A549 treated with GW870086 at 1 μM for 4 hours (cell line): Measurements from ENCODE around the gene RPA1. TPM values are rescaled to one million over a fixed set of nuclear protein-coding genes. Genes with fewer than 3 reads are reported as not detected.

ENCODE experiments used
- total RNA-seq: library from RNA; stranded (reverse); fragments of 200-300 nt; extraction: Qiagen RNA extraction; gene quantifications from 5 replicates; pipeline ENCODE4 v1.2.3, GENCODE V29; 2022; ENCODE audit warnings: low read depth

Gene RPA1
- 60.2 to 87.1 TPM (median 81.8 TPM) in 5 replicates for total RNA-seq

DNA sequence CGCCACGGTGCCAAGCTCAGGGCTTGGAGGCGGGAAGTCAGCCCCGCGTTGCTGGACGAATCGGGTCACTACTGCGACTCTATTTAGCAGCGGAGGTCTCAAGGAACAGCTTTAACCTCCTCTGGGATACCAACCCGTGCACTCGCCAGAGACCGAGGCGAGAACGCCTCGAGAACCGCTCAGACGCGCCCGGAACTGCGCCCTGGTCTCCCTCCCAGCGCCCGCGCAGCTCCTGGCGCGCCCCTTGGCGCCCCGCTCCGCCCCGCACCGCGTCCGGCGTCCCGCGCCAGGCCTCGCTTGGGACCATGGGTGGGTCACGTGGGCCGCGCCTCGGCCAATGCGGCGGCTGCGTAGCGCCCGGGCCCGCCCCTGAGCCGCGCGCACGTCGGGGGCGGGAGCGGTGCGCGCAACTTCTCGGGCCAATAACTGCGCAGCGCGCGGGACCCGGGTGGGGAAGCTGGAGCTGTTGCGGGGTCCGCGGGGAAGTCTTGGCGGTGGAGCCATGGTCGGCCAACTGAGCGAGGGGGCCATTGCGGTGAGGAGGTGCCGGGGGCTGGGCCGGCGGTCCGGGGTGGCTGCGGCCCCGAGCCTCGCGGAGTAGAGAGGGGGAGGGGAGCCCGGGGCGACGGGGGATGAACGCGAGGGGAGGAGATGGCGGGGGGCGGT, at the start of gene RPA1, which contains the start of gene SMYD4:
Gene RPA1 (plus strand): TSS at position 414 of the 666 bp plus-strand sequence. CDS start 89 bp downstream, at position 503.
Gene SMYD4 (minus strand): TSS at position 311 of the 666 bp plus-strand sequence. CDS start 1,908 bp downstream, outside the sequence.

Other genes with a start within 250 kb of the RPA1 start
- 4.8 to 7.0 TPM (median 5.7 TPM) in 5 replicates for gene SLC43A2, start 201.2 kb upstream of the RPA1 start, total RNA-seq
- 0.18 to 0.38 TPM (median 0.27 TPM) in 5 replicates for gene SCARF1, start 184.3 kb upstream of the RPA1 start, total RNA-seq
- 14.6 to 18.7 TPM (median 18.1 TPM) in 5 replicates for gene RILP, start 180.1 kb upstream of the RPA1 start, total RNA-seq
- gene PRPF8, start 145.1 kb upstream of the RPA1 start, total RNA-seq: 251 to 271 TPM (median 258 TPM) in 5 replicates
- gene TLCD2, start 119.6 kb upstream of the RPA1 start, total RNA-seq: 0.97 to 1.9 TPM (median 1.6 TPM) in 5 replicates
- gene WDR81, start 105.3 kb upstream of the RPA1 start, total RNA-seq: 20.0 to 30.4 TPM (median 27.2 TPM) in 5 replicates
- 2.8 to 3.5 TPM (median 3.2 TPM) in 5 replicates for gene SERPINF2, start 87.1 kb upstream of the RPA1 start, total RNA-seq
- 1.2 to 2.3 TPM (median 1.9 TPM) in 5 replicates for gene SERPINF1, start 67.9 kb upstream of the RPA1 start, total RNA-seq
- 8.0 to 10.0 TPM (median 8.9 TPM) in 5 replicates for gene SMYD4, start 103 bp upstream of the RPA1 start, total RNA-seq
- gene RTN4RL1, start 195.3 kb downstream of the RPA1 start, total RNA-seq: 9.6 to 11.9 TPM (median 11.1 TPM) in 5 replicates
- gene DPH1, start 200.1 kb downstream of the RPA1 start, total RNA-seq: 38.4 to 46.1 TPM (median 41.9 TPM) in 5 replicates
- gene OVCA2, start 212.0 kb downstream of the RPA1 start, total RNA-seq: 63.4 to 83.5 TPM (median 77.3 TPM) in 5 replicates
- gene HIC1, start 225.1 kb downstream of the RPA1 start, total RNA-seq: 0.95 to 2.1 TPM (median 1.4 TPM) in 5 replicates